ENCODE measurements around the gene KLK14. TPM values are rescaled to one million over a fixed set of nuclear protein-coding genes. Genes with fewer than 3 reads are reported as not detected.

Gene KLK14
- total RNA-seq, 1 experiment from 2014 or later: 0.26 TPM

DNA sequence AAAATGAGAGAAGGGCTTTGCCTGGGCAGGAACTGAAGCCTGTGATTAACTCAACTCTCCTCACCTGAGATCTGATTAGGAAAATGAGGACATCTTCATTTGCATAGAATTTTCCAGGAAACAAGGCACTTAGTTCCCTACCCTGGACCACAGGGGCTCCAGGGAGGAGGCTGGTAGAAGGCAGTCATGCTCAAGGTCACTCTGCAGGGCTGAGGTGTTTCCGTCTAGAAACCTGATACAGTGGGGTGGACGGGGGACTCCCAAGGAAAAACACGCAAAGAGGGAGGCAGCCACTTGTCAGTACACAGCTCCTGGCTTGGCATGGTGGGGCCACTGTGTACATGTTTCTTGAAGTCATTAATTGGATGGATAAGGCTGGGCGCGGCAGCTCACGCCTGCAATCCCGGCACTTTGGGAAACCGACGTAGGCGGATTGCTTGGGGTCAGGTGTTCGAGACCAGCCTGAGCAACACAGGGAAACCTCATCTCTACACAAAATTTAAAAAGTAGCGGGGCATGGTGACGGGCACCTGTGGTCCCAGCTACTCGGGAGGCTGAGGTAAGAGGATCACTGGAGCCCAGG lies 6.0 kb downstream of the KLK14 start:
- no peak overlapping the region for H3T11ph ChIP-seq (ENCODE audit: low read length)
- Mint-ChIP-seq H3K36me3 (ENCODE audit: insufficient read depth in 1 of 3, low read depth in 3 of 3) (peaks cover 0 to 7% (median 0%) of the 10 kb centered on the region in 3 experiments; a peak in 1 of 7 replicates), H3K27ac (peak overlapping the region in 1 of 3 experiments; percentile 82; a peak in 2 of 7 replicates), H3K4me1 (peaks cover 13 to 16% of the 10 kb centered on the region in 2 experiments), H3K9me3 (peaks cover 7 to 15% of the 10 kb centered on the region in 2 experiments), H3K4me3 (peak overlapping the region in 1 of 2 experiments; percentile 25; a peak in 1 of 5 replicates), H3K27me3 (ENCODE audit: low read depth) (peaks cover 9% of the 10 kb centered on the region)
- H4K8ac ChIP-seq (replicated peaks; ENCODE audit: insufficient read length, low read depth, low read length): no peak overlapping the region
- no peak overlapping the region for H3K4ac ChIP-seq (ENCODE audit: low read depth, low read length)
- H3K23ac ChIP-seq (ENCODE audit: insufficient read length, low read depth, low read length): no peak overlapping the region
- no peak overlapping the region for H3K9ac ChIP-seq (ENCODE audit: extremely low read depth, insufficient read length, low read length)
- H2AFZ ChIP-seq (ENCODE audit: low read length): no peak overlapping the region
- no peaks in the 10 kb centered on the region for H3K79me2 ChIP-seq (ENCODE audit: insufficient read depth, low read length)
- DNase-seq: no peak
- no peak overlapping the region for H2BK120ac ChIP-seq (ENCODE audit: low read depth, low read length, poor library complexity, severe bottlenecking)
- H2AK5ac ChIP-seq (ENCODE audit: insufficient read length, low read length): no peak overlapping the region
- no peaks in the 10 kb centered on the region for H3K9me3 ChIP-seq (ENCODE audit: control insufficient read depth, low read depth, low read length)
- H4K5ac ChIP-seq (ENCODE audit: insufficient read length, low read depth, low read length): no peak overlapping the region
- H3K18ac ChIP-seq (ENCODE audit: insufficient read length, low read depth, low read length): no peak overlapping the region
- no peak overlapping the region for H2BK20ac ChIP-seq (ENCODE audit: low read depth, low read length, poor library complexity, severe bottlenecking)
- no peak overlapping the region for H3K27ac ChIP-seq (ENCODE audit: insufficient read length, low read depth, low read length)
- no peak overlapping the region for H4K91ac ChIP-seq (ENCODE audit: insufficient read length, low read depth, low read length)
- H3K14ac ChIP-seq (ENCODE audit: insufficient read depth, low read length): no peak overlapping the region
- no peak overlapping the region for H2BK12ac ChIP-seq (ENCODE audit: insufficient read length, low read depth, low read length)
- no peak overlapping the region for H2BK5ac ChIP-seq (ENCODE audit: insufficient read length, low read length)
- H2BK15ac ChIP-seq (ENCODE audit: low read depth, low read length): no peak overlapping the region
- H3K4me1 ChIP-seq (ENCODE audit: insufficient read depth, low read length): peaks cover 2% of the 10 kb centered on the region; the same call in 1 of the 2 replicates
- H3K79me1 ChIP-seq (ENCODE audit: insufficient read depth, low read depth, low read length, poor library complexity, severe bottlenecking): no peaks in the 10 kb centered on the region
- WGBS (ENCODE audit: extremely low coverage, insufficient read length, low lambda C conversion rate): no CpG with 5 or more reads among the region's 14 CpGs
- no peak overlapping the region for H3K56ac ChIP-seq (ENCODE audit: insufficient read length, low read depth, low read length)
- no peaks in the 10 kb centered on the region for H3K27me3 ChIP-seq (ENCODE audit: insufficient read depth, low read length)
- H4K20me1 ChIP-seq (ENCODE audit: control insufficient read depth, insufficient read depth, insufficient read length): no peaks in the 10 kb centered on the region
- H3K23me2 ChIP-seq (ENCODE audit: insufficient read length, low read depth, low read length, poor library complexity, severe bottlenecking): no peaks in the 10 kb centered on the region
- no peak overlapping the region for H3K4me2 ChIP-seq (ENCODE audit: insufficient read depth, insufficient read length, low read length)
- TF ChIP-seq, protein P1, sequence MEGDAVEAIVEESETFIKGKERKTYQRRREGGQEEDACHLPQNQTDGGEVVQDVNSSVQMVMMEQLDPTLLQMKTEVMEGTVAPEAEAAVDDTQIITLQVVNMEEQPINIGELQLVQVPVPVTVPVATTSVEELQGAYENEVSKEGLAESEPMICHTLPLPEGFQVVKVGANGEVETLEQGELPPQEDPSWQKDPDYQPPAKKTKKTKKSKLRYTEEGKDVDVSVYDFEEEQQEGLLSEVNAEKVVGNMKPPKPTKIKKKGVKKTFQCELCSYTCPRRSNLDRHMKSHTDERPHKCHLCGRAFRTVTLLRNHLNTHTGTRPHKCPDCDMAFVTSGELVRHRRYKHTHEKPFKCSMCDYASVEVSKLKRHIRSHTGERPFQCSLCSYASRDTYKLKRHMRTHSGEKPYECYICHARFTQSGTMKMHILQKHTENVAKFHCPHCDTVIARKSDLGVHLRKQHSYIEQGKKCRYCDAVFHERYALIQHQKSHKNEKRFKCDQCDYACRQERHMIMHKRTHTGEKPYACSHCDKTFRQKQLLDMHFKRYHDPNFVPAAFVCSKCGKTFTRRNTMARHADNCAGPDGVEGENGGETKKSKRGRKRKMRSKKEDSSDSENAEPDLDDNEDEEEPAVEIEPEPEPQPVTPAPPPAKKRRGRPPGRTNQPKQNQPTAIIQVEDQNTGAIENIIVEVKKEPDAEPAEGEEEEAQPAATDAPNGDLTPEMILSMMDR (conservative IDR thresholded peaks at IDR 0.05): no peak

All from H9 (cell line).